GM21786 (cell line): ENCODE measurements around the gene RIN1.

Experiments
- ATAC-seq: cut with Tn5 transposase; IDR thresholded peaks from one replicate; pipeline ENCODE4 v1.9.1; 2021; ENCODE audit not compliant: unreplicated experiment

RIN1 gene

GRCh38 chr11:66335531-66336233 lies 552 bp downstream of the RIN1 start:
- ATAC-seq: no peak

DNA sequence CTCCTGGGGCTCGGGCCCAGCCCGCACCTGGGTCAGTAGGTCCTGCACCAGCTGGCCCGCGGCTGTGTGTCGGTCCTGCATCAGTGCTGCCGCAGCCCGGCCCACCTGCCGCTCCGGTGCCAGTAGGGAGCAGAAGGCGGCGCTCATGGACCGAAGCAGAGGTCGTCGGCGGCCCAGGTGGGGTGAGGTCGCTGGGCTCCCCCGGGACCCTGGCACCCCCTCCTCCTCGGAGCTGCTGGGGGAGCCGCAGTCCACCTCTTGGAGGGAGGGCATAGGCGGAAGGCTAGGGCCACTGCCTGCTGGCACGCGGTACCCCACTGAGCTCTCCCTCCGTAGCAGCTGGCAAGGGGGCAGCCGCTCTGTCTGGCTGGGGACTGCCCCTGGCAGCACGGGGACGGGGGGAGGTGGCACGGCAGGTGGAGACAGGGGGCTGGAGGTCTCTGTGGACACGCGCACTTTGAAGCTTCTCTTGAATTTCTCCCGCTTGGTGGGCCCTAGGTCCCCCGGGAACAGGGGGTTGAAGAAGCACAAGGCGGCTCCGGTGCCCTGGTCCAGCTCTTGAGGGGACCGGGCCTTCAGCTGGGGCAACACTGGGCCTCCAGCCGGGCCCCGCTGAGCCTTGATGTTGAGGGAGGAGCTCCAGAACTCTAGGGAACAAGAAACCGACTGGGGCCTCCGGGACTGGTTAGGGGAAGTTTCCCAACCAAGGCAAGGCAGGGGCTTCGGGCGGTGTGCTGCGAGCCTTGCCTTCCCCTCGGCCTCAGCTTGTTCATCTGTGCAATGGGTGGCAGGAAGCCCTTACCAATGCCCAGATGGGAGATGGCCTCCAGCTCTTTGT lies 1.4 kb downstream of the RIN1 start:
- ATAC-seq: no peak

GRCh38 chr11:66333896-66334604 lies 2.2 kb downstream of the RIN1 start:
- ATAC-seq: no peak

GRCh38 chr11:66333220-66333877 lies 2.9 kb downstream of the RIN1 start:
- no peak for ATAC-seq

DNA sequence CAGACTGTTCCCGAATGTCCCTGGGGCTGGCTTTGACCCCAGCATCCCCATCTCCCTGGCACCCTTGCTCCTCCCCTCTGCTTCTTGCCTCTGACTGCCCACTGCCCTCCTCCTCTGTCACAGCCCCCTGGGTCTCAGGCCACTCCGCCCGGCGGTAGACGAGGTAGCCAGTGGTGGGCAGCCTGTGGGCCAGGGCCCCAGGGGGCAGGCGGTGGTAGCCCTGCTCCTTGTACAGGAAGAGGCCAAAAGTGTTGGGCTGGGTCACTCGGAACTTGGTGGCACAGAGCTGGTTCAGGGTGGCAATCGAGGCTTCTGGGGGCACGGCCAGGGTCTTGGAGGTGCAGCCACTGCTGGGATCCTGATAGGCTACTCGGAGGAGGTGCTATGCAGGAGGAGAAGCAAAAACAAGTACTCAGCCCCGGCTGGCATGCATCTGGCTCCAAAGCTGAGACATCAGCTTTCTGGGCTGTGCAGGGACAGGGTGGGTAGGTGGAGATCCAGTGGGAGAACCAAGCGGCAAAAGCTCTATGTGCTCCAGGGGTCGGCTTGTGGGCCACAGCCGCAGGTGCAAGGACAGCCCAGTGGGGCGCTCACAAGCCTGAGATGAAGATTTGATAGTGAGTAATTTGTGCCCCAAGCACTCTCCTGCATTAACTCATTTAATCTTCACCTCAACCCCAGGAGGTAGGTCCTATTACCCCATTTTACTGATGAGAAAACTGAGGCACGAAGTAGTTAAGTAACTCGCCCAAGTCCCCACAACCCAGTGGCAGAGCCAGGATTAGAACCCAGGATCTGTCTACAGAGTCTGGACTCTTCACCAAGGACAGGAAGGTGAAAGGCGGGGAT lies 3.6 kb downstream of the RIN1 start:
- ATAC-seq: no peak

DNA sequence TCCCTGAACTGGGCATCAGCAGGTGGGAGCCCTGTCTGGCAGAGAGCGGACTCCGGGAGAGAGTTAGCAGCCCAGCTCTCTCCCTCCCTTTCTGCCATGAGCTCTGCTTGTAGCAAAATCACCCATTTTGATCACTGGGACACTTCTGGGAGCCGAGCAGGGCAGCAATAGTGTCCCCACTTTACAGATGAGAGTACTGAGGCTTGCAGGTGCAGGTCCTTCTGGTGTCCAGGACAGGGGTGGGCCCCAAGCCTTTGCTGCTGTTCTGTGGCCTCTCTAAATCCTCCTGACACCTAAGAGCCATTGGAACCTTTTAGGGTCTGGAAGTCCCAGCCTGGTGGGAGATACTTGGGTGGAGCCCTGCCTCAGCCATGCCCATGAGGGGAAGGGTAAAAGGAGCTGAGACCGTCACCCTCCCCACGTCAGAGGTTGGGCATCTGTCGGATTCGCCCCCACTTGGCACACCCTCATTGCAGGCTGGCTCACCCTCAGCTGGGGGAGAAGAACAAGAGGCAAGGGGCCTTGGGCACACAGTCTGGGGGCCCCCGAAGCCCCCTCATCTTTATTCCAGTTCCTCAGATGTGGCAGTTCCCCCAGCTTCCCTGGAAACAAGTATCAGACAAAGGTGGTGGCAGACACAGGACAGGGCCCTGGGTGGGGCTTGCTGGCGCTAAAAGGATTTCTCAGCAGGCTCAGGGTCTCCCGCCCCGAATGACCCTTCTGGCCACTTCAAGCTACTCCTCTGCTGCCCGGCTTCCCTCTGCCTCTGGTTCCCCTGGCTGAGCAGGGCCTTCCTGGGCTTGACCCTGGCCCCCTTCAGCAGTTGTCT lies 4.5 kb downstream of the RIN1 start:
- no peak for ATAC-seq

GRCh38 chr11:66330931-66331330 lies 5.3 kb downstream of the RIN1 start:
- ATAC-seq: no peak

DNA sequence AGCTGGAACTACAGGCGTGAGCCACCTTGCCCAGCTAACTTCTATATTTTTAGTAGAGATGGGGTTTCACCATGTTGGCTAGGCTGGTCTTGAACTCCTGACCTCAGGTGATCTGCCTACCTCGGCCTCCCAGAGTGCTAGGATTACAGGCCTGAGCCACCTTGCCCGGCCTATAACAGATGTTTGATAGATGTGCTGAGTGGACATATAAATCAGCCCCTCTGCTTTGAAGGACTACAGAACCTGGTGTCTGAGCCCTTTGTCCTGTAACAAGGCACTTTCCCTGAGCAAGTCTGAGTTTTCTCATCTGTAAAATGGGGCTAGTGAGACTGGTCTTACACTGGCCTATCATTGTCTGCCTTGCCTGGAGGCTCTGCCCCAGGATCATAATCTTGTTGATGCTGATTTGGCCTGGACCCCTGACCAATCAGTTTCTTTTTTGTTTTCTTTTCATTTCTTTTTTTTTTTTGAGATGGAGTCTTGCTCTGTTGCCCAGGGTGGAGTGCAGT lies 7.0 kb downstream of the RIN1 start:
- ATAC-seq: no peak

DNA sequence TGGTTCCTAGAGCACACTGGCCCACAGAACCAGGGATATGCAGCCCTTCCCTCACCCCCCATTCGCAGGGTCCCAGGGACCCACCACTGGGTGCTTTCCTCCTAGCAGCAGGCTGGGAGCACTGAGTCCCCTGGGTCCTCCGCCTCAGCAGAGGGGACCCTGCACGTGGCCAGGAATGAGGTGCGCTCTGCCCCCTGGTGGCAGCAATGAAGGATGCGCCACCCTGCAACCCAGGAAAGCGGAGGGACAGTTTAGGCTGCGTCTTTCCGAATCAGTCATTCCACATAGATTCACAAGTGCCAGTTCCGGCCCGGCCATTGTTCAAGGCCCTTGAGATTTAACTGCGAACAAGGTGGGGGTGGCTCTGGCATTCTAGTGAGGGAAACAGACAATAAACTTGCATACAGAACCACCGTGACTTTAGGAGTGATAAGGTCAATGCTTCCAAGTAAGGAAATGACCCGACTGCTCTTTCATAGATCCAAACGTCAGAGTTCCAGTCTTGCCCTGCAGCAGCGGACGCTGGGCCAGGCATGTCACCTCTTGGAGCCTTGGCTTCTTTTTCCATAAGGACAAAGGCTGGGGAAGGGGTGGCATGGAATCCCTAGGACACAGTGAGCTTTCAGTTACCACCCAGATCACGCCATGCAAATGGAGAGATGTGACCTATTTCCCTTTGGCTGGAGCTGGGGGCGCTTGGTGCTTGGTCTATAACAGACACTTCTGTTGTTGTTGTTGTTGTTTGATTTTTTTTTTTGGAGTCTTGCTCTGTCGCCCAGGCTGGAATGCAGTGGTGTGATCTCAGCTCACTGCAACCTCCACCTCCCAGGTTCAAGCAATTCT lies 7.7 kb downstream of the RIN1 start:
- no peak for ATAC-seq

DNA sequence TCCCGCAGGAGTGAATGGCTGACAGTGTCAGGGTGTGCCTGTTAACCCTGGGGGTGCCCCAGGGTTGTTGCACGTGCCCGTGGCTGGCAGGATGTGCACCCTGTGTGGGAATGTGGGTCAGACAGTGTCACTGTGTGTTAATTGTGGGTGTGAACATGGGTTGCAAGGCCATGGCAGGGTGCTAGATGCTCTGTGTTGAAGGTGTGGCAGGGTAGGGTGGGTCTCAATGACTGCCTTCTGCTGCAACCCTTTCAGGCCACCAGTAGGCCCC lies 8.3 kb downstream of the RIN1 start:
- ATAC-seq: no peak

DNA sequence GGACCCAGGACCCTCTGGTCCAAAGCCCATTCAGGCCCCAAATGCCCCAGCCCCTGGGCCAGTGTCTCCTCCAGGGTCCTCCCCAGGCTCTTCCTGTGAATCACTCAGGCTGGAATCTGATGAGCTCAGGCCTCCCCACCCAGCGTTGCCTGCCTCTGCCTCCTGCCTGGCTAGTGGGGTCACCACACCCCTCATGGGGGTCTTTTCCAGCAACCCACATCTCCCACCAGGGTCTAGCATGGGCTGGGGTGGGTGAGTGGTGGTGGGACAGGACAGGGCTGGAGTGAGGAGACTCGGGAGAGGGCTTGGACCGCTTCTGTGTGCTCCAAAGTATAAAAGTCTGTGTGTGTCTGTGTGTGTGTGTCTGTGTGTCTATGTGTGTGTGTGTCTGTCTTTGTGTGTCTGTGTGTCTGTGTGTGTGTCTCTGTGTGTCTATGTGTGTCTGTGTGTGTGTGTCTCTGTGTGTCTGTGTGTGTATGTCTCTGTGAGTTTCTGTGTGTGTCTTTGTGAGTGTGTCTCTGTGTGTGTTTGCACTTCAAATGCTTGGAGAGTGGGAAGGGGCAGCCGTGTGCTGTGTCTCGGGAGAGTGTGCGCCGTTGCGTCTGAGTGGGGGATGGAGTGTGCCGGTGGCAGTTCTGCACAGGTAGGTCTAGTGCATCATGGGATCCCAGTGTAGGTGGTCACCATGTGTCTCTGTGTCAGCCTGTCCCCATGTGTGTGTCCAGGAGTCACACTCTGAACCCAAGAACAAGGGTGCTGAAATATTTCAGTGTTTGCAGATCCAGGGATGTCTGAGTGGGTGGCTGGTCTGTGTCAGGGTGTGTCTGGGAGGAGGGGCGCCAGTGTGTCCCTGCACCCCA lies 8.8 kb downstream of the RIN1 start:
- ATAC-seq: no peak

DNA sequence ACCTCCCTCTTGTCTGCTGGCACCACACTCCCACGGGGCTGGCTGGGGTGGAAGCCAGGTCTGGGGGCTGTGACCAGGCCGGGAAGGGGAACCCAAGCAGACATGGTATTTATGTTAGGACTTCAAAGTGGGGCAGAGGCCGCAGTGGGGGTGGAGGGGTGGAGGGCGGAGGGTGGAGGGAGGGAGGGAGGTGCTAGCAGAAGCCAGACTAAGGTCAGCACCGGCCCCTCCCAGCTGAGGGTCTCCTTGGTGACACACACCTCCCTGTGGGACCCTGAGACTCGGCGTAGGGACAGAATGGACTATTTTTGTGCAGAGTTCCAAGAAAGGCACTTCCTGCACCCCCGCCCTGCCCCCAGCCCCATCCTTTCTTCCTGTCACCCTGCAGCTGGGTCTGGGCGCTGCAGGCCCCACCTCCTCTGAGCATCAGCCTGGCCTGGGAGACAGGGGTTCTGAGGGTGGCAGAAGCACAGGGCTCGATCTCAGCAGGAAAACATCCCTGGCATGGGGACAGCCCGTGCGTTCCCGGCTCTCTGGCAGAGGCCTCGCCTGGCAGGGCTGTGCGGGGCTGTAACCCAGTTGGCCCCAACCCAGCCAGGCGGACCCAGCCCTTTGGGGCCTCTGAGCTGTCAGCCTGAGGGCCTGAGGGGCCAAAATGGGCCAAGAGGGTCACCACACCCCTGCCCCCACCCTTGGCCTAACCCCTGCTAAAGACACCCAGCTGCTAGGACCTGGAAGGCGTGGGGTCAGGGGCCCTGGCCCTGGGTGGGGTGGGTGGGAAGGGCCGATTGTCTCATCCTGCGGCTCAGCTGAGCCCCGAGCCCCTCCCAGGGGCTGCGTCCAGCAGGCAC lies 9.7 kb downstream of the RIN1 start:
- ATAC-seq: no peak

DNA sequence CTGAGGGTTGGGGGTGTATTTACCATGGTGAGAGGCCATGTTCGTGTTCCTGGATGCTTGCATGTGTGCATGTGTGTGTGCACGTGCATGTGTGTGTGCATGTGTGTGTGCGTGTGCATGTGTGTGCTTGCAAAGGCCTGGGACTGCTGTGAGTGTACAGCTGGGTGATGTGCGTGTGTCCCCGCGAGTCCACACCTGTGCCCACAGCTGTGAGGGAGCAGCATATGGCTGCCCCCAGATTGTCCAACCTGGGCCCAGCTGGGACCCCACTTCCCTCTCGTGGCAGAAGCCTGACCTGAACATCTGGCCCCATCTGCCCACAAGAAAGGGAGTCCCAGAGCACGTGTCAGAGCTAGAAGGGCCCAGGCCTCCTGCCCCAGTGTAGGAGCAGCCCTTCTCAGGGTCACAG lies 11.0 kb downstream of the RIN1 start:
- no peak for ATAC-seq

DNA sequence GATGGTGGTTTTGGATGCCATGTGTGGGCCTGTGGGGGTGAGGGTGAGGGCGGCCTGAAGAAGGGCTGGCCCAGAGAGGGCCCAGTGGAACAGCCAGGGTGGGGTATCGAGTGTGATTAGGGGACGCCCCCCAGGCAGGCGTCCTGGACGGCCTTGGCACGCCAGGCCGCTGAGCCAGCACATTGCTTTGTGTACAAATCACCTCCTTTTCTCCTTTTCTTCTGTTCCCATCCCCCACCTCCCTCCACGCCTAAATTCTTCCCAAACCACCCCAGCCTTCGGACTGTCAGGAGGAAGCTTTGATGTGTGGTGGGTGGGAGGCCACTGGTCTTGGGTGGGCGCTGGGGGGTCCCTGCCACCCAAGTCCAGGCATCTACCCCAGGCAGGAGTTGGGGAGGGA lies 11.6 kb downstream of the RIN1 start:
- ATAC-seq: no peak

GRCh38 chr11:66323684-66324083 lies 12.6 kb downstream of the RIN1 start:
- ATAC-seq: no peak

DNA sequence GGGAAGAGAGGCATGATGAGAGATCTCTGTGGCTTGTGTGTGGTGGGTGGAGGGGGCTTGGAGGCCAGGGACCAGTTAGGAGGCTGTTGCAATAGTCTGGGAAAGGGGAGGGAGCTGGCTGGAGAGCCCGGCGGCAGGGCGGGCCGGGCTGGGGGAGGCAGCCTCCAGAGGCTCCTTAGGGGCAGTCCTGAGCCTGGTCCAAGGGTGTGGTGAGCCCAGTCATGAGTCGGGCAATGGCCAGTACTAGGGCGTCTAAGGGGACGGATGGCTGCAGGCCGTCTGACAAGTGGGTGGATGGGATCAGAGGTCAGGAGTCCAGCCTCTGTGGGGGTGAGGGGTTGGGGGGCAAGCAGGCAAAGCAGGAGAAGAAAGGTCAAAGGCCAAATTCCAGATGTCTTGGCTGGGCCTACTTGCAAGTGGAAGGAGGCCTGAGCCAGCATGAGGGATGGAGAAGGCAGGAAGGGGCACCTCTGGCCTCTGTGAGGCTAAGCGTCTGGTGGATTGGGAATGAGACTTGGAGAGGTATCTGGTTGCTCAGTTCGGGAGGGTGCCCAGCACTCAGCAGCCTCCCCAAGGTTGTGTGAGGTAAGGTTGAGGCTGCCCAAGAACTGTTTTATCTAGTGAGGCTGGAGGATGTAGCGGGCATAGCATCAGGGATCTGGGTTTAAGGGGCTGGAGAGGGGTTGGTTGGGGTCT lies 13.4 kb downstream of the RIN1 start:
- no peak for ATAC-seq
